ENCODE results near the gene AVPI1. TPM values are rescaled to one million over a fixed set of nuclear protein-coding genes. Genes with fewer than 3 reads are reported as not detected.

The AVPI1 gene
- total and polyA plus RNA-seq, 2 donors (not counting 3 experiments of a cell fraction or from before 2014, with no cell fraction given): 2.4 to 3.7 TPM

- no peak for TF ChIP-seq MAX (IDR thresholded peaks at IDR 0.05; ENCODE audit: insufficient read depth, insufficient read length)
- TF ChIP-seq MYC (IDR thresholded peaks at IDR 0.05; ENCODE audit: low read depth, low read length): no peak
- no peak for TF ChIP-seq JUN (IDR thresholded peaks at IDR 0.05; ENCODE audit: borderline replicate concordance, insufficient read depth, insufficient read length, low read depth)
- TF ChIP-seq POLR2AphosphoS5 (IDR thresholded peaks at IDR 0.05; ENCODE audit: insufficient read depth, low read depth, low read length): no peak
- H3K4me2 ChIP-seq (ENCODE audit: insufficient read depth, low read length): no peak overlapping the region
- ChIA-PET CTCF (no interaction called here), POLR2A (no interaction called here)
- DNase-seq (ENCODE audit: low read depth, low spot score) (no peak), FAIRE-seq (no peak)
- BruUV-seq (replicated peaks): no TSS peak
- dilution Hi-C loops (cut with MboI; ENCODE audit: extremely low pct_ligation_motif_present, low sequenced_read_pairs) (no loop called here), intact Hi-C loops (cut with micrococcal nuclease) (no loop called here)
- H3K27ac ChIP-seq (ENCODE audit: insufficient read depth, low read depth, low read length): no peak overlapping the region
- H3K9me1 ChIP-seq (replicated peaks; ENCODE audit: control insufficient read depth, extremely low read depth, insufficient read depth, low read length): no peaks in the 10 kb centered on the region
- no peak overlapping the region for H2AFZ ChIP-seq (ENCODE audit: low read depth, low read length)
- peaks cover 8 to 12% of the 10 kb centered on the region in 2 experiments for H3K36me3 ChIP-seq (ENCODE audit: control insufficient read depth in 2 of 2, extremely low read depth in 1 of 2, insufficient read depth in 2 of 2, low read length in 2 of 2)
- no peaks in the 10 kb centered on the region for H3K4me1 ChIP-seq (ENCODE audit: control insufficient read depth, extremely low read depth, insufficient read depth, low read length)
- no peak overlapping the region for H3K9ac ChIP-seq (replicated peaks; ENCODE audit: extremely low read depth, insufficient read depth, low read length)
- H3K4me3 ChIP-seq (replicated peaks in 1 of 3; ENCODE audit: insufficient read depth in 1 of 3, low read depth in 1 of 3, low read length in 3 of 3): no peak overlapping the region
- H3K9me3 ChIP-seq (replicated peaks; ENCODE audit: control insufficient read depth, insufficient read depth, low read length): no peaks in the 10 kb centered on the region
- H3K79me2 ChIP-seq (ENCODE audit: control insufficient read depth, insufficient read depth, low read length): no peaks in the 10 kb centered on the region
- H4K20me1 ChIP-seq (replicated peaks; ENCODE audit: control insufficient read depth, extremely low read depth, insufficient read depth, low read length): no peaks in the 10 kb centered on the region
- H3K27me3 ChIP-seq (ENCODE audit: control insufficient read depth in 2 of 2, insufficient read depth in 2 of 2, low read length in 2 of 2): no peaks in the 10 kb centered on the region
Observed at GRCh38 chr10:97656777-97657176, 30.3 kb downstream of the AVPI1 start.

- Histone ChIP-seq H3K9me1 (replicated peaks; ENCODE audit: control insufficient read depth, extremely low read depth, insufficient read depth, low read length) (no peaks in the 10 kb centered on the region), H3K27me3 (ENCODE audit: control insufficient read depth in 2 of 2, insufficient read depth in 2 of 2, low read length in 2 of 2) (no peaks in the 10 kb centered on the region), H3K9ac (replicated peaks; ENCODE audit: extremely low read depth, insufficient read depth, low read length) (no peak overlapping the region), H3K79me2 (ENCODE audit: control insufficient read depth, insufficient read depth, low read length) (peaks cover 14% of the 10 kb centered on the region), H3K4me3 (replicated peaks in 1 of 3; ENCODE audit: insufficient read depth in 1 of 3, low read depth in 1 of 3, low read length in 3 of 3) (no peak overlapping the region), H3K4me2 (ENCODE audit: insufficient read depth, low read length) (no peak overlapping the region), H3K9me3 (replicated peaks; ENCODE audit: control insufficient read depth, insufficient read depth, low read length) (no peaks in the 10 kb centered on the region), H3K36me3 (ENCODE audit: control insufficient read depth in 2 of 2, extremely low read depth in 1 of 2, insufficient read depth in 2 of 2, low read length in 2 of 2) (peaks cover 15 to 20% of the 10 kb centered on the region in 2 experiments), H4K20me1 (replicated peaks; ENCODE audit: control insufficient read depth, extremely low read depth, insufficient read depth, low read length) (no peaks in the 10 kb centered on the region), H3K4me1 (ENCODE audit: control insufficient read depth, extremely low read depth, insufficient read depth, low read length) (peaks cover 17% of the 10 kb centered on the region), H2AFZ (ENCODE audit: low read depth, low read length) (no peak overlapping the region), H3K27ac (ENCODE audit: insufficient read depth, low read depth, low read length) (no peak overlapping the region)
- TF ChIP-seq MAX (IDR thresholded peaks at IDR 0.05; ENCODE audit: insufficient read depth, insufficient read length): no peak
- no peak for TF ChIP-seq MYC (IDR thresholded peaks at IDR 0.05; ENCODE audit: low read depth, low read length)
- no peak for TF ChIP-seq JUN (IDR thresholded peaks at IDR 0.05; ENCODE audit: borderline replicate concordance, insufficient read depth, insufficient read length, low read depth)
- TF ChIP-seq CTCF (IDR thresholded peaks at IDR 0.05; ENCODE audit: extremely low read depth in 1 of 2, insufficient read depth in 1 of 2, low read depth in 1 of 2, low read length in 2 of 2): no peak
- no peak for TF ChIP-seq GATA2 (IDR thresholded peaks at IDR 0.05; ENCODE audit: insufficient read depth, insufficient read length, low read depth, low read length)
- no peak for TF ChIP-seq POLR2A (IDR thresholded peaks at IDR 0.05; ENCODE audit: low read depth, low read length)
- no peak for TF ChIP-seq FOS (IDR thresholded peaks at IDR 0.05; ENCODE audit: borderline replicate concordance, insufficient read depth, low read length)
- TF ChIP-seq EZH2 (IDR thresholded peaks at IDR 0.05; ENCODE audit: borderline replicate concordance, low read depth, low read length, severe bottlenecking): no peak
- CTCF ChIA-PET: no interaction called here
- dilution Hi-C loops (cut with MboI; ENCODE audit: extremely low pct_ligation_motif_present, low sequenced_read_pairs): no loop called here
- intact Hi-C loops (cut with micrococcal nuclease): no loop called here
- POLR2A ChIA-PET: no interaction called here
- BruUV-seq (replicated peaks): no TSS peak
- no peak for DNase-seq (ENCODE audit: low read depth, low spot score)
- FAIRE-seq: no peak
Observed at GRCh38 chr10:97651773-97652172, 35.3 kb downstream of the AVPI1 start.

All from endothelial cell of umbilical vein (primary cell).